HepG2 (cell line): Measurements from ENCODE around the gene MBLAC1. TPM values are rescaled to one million over a fixed set of nuclear protein-coding genes. Genes with fewer than 3 reads are reported as not detected.

Experiments used
- ATF6 ChIP-seq: sonication (generic); formaldehyde crosslinking; conservative IDR thresholded peaks from 2 replicates; pipeline ENCODE4 v1.4.0; 2020; ENCODE audit warnings: missing genetic modification reagents
- EED ChIP-seq: sonication (generic); formaldehyde crosslinking; IDR thresholded peaks from 2 replicates; pipeline ENCODE4 v1.5.0; 2020; ENCODE audit warnings: mild to moderate bottlenecking, missing genetic modification reagents
- EP300 ChIP-seq, 3 experiments: sonication (generic) in 1 of 3; formaldehyde crosslinking in 1 of 3; IDR thresholded peaks; 2 replicates each; pipeline versions ENCODE4 v1.5.1 to v1.6.1; 2011 to 2020; ENCODE audit warnings: low read depth in 2 of 3, low read length in 2 of 3, borderline replicate concordance in 1 of 3, improper control_type of control experiment in 1 of 3, mild to moderate bottlenecking in 1 of 3, missing genetic modification reagents in 1 of 3, moderate library complexity in 1 of 3
- KDM5A ChIP-seq: fragments of 200-600 bp; sonication (generic); IDR thresholded peaks from 2 replicates; pipeline ENCODE4 v1.7.0; 2018; ENCODE audit warnings: antibody characterized with exemption, mild to moderate bottlenecking, low read length, borderline replicate concordance
- KLF15 ChIP-seq: sonication (generic); formaldehyde crosslinking; IDR thresholded peaks from 2 replicates; pipeline ENCODE4 v1.8.1; 2023; ENCODE audit warnings: borderline replicate concordance, mild to moderate bottlenecking, inconsistent platforms, missing genetic modification reagents, mixed read lengths
- NKX3-1 ChIP-seq: sonication (generic); formaldehyde crosslinking; IDR thresholded peaks from 2 replicates; pipeline ENCODE4 v1.5.0; 2020; ENCODE audit warnings: missing genetic modification reagents
- PAX8 ChIP-seq: sonication (generic); formaldehyde crosslinking; IDR thresholded peaks from 2 replicates; pipeline ENCODE4 v1.8.0; 2022; ENCODE audit warnings: mild to moderate bottlenecking, missing genetic modification reagents, borderline replicate concordance
- ZNF296 ChIP-seq: sonication (generic); formaldehyde crosslinking; conservative IDR thresholded peaks from 2 replicates; pipeline ENCODE4 v1.5.0; 2020; ENCODE audit warnings: mild to moderate bottlenecking, missing genetic modification reagents
- ZNF407 ChIP-seq: sonication (generic); formaldehyde crosslinking; IDR thresholded peaks from one replicate; pipeline ENCODE4 v1.5.1; 2020; ENCODE audit warnings: mild to moderate bottlenecking, missing genetic modification reagents; ENCODE audit errors: not compliant biosample characterization
- ZNF580 ChIP-seq: IDR thresholded peaks from 2 replicates; pipeline ENCODE4 v1.6.1; 2016; ENCODE audit warnings: low read depth, borderline replicate concordance
- ZNF710 ChIP-seq: sonication (generic); formaldehyde crosslinking; IDR thresholded peaks from 2 replicates; pipeline ENCODE4 v1.5.0; 2020; ENCODE audit warnings: mild to moderate bottlenecking, missing genetic modification reagents, borderline replicate concordance
- polyA plus RNA-seq, 8 experiments: library from polyadenylated mRNA; depleted of rRNA in 3 of 8; stranded (reverse) in 7 of 8; unstranded in 1 of 8; fragments of >200 nt; fragmentation: Illumina TruSeq in 4 of 8; extraction: Trizol in 4 of 8; gene quantifications; 2 replicates each; pipeline versions ENCODE4 v1.2.1 to v1.2.3, GENCODE V29; 2011 to 2016; ENCODE audit warnings: low read depth in 4 of 8, missing spikeins in 1 of 8, mixed read lengths in 1 of 8; ENCODE audit not compliant: insufficient read depth in 1 of 8
- total RNA-seq, 5 experiments: library from RNA; depleted of rRNA; stranded (reverse); fragments of >200 nt; fragmentation: Illumina TruSeq; extraction: Trizol; gene quantifications; 2 replicates each; pipeline ENCODE4 v1.2.3, GENCODE V29; 2016; ENCODE audit warnings: low read depth in 1 of 5

The MBLAC1 gene
- total and polyA plus RNA-seq, 2 of the 13 experiments (the other 11 are each of a cell fraction or from before 2014, with no cell fraction given): 0.79 to 2.1 TPM

GRCh38 chr7:100177045-100178001, 50.6 kb downstream of the MBLAC1 start, which contains the start of the genes GPC2 and STAG3 (continued):
- TF ChIP-seq ZNF710 (CRISPR knock-in tag) (0 out of 2 replicates have a peak, but pooled peaks have one; percentile 22), PAX8 (CRISPR knock-in tag) (no peak), ZNF296 (CRISPR knock-in tag) (no peak), ZNF407 (CRISPR knock-in tag) (no peak), ZNF580 (CRISPR knock-in tag) (no peak), EP300 (IDR thresholded peaks at IDR 0.05; ENCODE audit: low read depth in 2 of 2, low read length in 2 of 2) (no peak), EP300 (CRISPR knock-in tag; IDR thresholded peaks at IDR 0.05; ENCODE audit: borderline replicate concordance) (no peak), ATF6 (no peak), EED (CRISPR knock-in tag) (no peak), KLF15 (CRISPR knock-in tag) (no peak), NKX3-1 (CRISPR knock-in tag) (no peak), KDM5A (no peak)
